Liver (tissue), 9 donors: ENCODE results near the gene NRF1. TPM values are rescaled to one million over a fixed set of nuclear protein-coding genes. Genes with fewer than 3 reads are reported as not detected.

ENCODE experiments used
- DNase-seq: peaks from one replicate; pipeline ENCODE4 v3.0.0-alpha.2; 2017; ENCODE audit warnings: low spot score
- H3K27ac ChIP-seq, 2 donors: one replicate each; pipeline ENCODE4 v1.7.0; 2013; ENCODE audit warnings: inconsistent platforms in 2 of 2, low read length in 2 of 2, control low read depth in 1 of 2, low read depth in 1 of 2, mild to moderate bottlenecking in 1 of 2
- H3K27me3 ChIP-seq, 4 donors: one replicate each; pipeline versions ENCODE4 v1.6.1 to v1.7.0; 2013; ENCODE audit warnings: low read length in 3 of 4, inconsistent platforms in 1 of 4, mild to moderate bottlenecking in 1 of 4, moderate library complexity in 1 of 4; ENCODE audit not compliant: control insufficient read depth in 4 of 4, insufficient read depth in 4 of 4
- H3K36me3 ChIP-seq, 4 donors: one replicate each; pipeline versions ENCODE4 v1.6.1 to v1.7.0; 2013; ENCODE audit warnings: low read length in 3 of 4, mild to moderate bottlenecking in 3 of 4, low read depth in 1 of 4, moderate library complexity in 1 of 4; ENCODE audit not compliant: control insufficient read depth in 4 of 4, insufficient read depth in 3 of 4
- H3K4me1 ChIP-seq, 4 donors: one replicate each; pipeline versions ENCODE4 v1.6.1 to v1.7.0; 2013; ENCODE audit warnings: low read length in 3 of 4, mild to moderate bottlenecking in 3 of 4, moderate library complexity in 1 of 4; ENCODE audit not compliant: control insufficient read depth in 4 of 4, insufficient read depth in 4 of 4
- H3K4me3 ChIP-seq, 3 donors: one replicate each; pipeline versions ENCODE4 v1.6.1 to v1.7.0; 2013; ENCODE audit warnings: low read length in 3 of 3, control low read depth in 1 of 3, low read depth in 1 of 3, mild to moderate bottlenecking in 1 of 3
- H3K9ac ChIP-seq, 2 donors: one replicate each; pipeline ENCODE4 v1.7.0; 2013; ENCODE audit warnings: low read length in 2 of 2, mild to moderate bottlenecking in 2 of 2, moderate library complexity in 2 of 2, control low read depth in 1 of 2, low read depth in 1 of 2
- H3K9me3 ChIP-seq, 4 donors: one replicate each; pipeline versions ENCODE4 v1.6.1 to v1.7.0; 2013; ENCODE audit warnings: low read length in 3 of 4; ENCODE audit not compliant: control insufficient read depth in 4 of 4
- EGR1 ChIP-seq, 2 donors: IDR thresholded peaks; 2 replicates each; pipeline ENCODE4 v1.6.1; 2016 to 2018; ENCODE audit warnings: antibody characterized with exemption in 2 of 2, low read depth in 2 of 2
- FOXA1 ChIP-seq: IDR thresholded peaks from 2 replicates; pipeline ENCODE4 v1.6.1; 2016; ENCODE audit warnings: antibody characterized with exemption
- FOXA2 ChIP-seq: IDR thresholded peaks from 2 replicates; pipeline ENCODE4 v1.6.1; 2016; ENCODE audit warnings: antibody characterized with exemption
- GABPA ChIP-seq, 2 donors: IDR thresholded peaks in 1 of 2; conservative IDR thresholded peaks in 1 of 2; 2 replicates each; pipeline ENCODE4 v1.6.1; 2016; ENCODE audit warnings: antibody characterized with exemption in 2 of 2, mild to moderate bottlenecking in 1 of 2, moderate library complexity in 1 of 2
- HNF4A ChIP-seq, 2 donors: conservative IDR thresholded peaks; 2 replicates each; pipeline ENCODE4 v1.6.1; 2016; ENCODE audit warnings: antibody characterized with exemption in 2 of 2, mild to moderate bottlenecking in 2 of 2
- HNF4G ChIP-seq: IDR thresholded peaks from 2 replicates; pipeline ENCODE4 v1.6.1; 2016; ENCODE audit warnings: antibody characterized with exemption
- JUND ChIP-seq, 2 donors: IDR thresholded peaks; 2 replicates each; pipeline ENCODE4 v1.6.1; 2016; ENCODE audit warnings: antibody characterized with exemption in 2 of 2
- NR2F2 ChIP-seq: IDR thresholded peaks from 2 replicates; pipeline ENCODE4 v1.6.1; 2016; ENCODE audit warnings: antibody characterized with exemption
- RAD21 ChIP-seq, 2 donors: IDR thresholded peaks; 2 replicates each; pipeline ENCODE4 v1.6.1; 2016; ENCODE audit warnings: antibody characterized with exemption in 2 of 2, mild to moderate bottlenecking in 2 of 2
- RXRA ChIP-seq, 2 donors: IDR thresholded peaks; 2 replicates each; pipeline ENCODE4 v1.6.1; 2017 to 2018; ENCODE audit warnings: antibody characterized with exemption in 2 of 2, mild to moderate bottlenecking in 1 of 2
- TAF1 ChIP-seq: conservative IDR thresholded peaks from 2 replicates; pipeline ENCODE4 v1.6.1; 2016; ENCODE audit warnings: antibody characterized with exemption, mild to moderate bottlenecking
- YY1 ChIP-seq: IDR thresholded peaks from 2 replicates; pipeline ENCODE4 v1.6.1; 2016; ENCODE audit warnings: antibody characterized with exemption, mild to moderate bottlenecking
- WGBS: extraction: QIAGEN DNeasy Blood & Tissue Kit; methylation state at CpG from one replicate; pipeline ENCODE4 v1.1.7; 2013; 5-methylcytosine and 5-hydroxymethylcytosine counted together
- polyA plus RNA-seq, 2 donors: library from polyadenylated mRNA; stranded (reverse) in 1 of 2; unstranded in 1 of 2; fragments of 200-250 nt in 1 of 2; fragments of >200 nt in 1 of 2; fragmentation: Nextera tagmentation in 1 of 2; extraction: Ambion mirVana in 1 of 2; gene quantifications; one replicate each; pipeline versions ENCODE4 v1.2.1 to v1.2.3, GENCODE V29; 2013 to 2015
- total RNA-seq, 2 donors: library from RNA; depleted of rRNA; stranded (reverse); fragments of >200 nt; gene quantifications; one replicate each; pipeline ENCODE4 v1.2.3, GENCODE V29; 2014
- TF ChIP-seq, protein P1 (sequence below): IDR thresholded peaks from 2 replicates; pipeline ENCODE4 v1.6.1; 2016; ENCODE audit warnings: antibody characterized with exemption, mild to moderate bottlenecking
- TF ChIP-seq, protein P2 (sequence below): IDR thresholded peaks from 2 replicates; pipeline ENCODE4 v1.6.1; 2016; ENCODE audit warnings: antibody characterized with exemption
- TF ChIP-seq, protein P3 (sequence below): IDR thresholded peaks from 2 replicates; pipeline ENCODE4 v1.6.1; 2016; ENCODE audit warnings: antibody characterized with exemption
- TF ChIP-seq, protein P4 (sequence below): fragments of 150-350 bp; IDR thresholded peaks from 2 replicates; pipeline ENCODE4 v1.5.1; 2017; ENCODE audit warnings: improper control_type of control experiment, low read depth, low read length; ENCODE audit not compliant: missing input control
- donor health status: healthy.
- donor health status: healthy.
- donor health status: healthy.
- donor health status: healthy.
- donor health status: healthy.

Gene NRF1
- total and polyA plus RNA-seq, 4 donors, result 1.3 to 14.8 (median 5.3) TPM

DNA sequence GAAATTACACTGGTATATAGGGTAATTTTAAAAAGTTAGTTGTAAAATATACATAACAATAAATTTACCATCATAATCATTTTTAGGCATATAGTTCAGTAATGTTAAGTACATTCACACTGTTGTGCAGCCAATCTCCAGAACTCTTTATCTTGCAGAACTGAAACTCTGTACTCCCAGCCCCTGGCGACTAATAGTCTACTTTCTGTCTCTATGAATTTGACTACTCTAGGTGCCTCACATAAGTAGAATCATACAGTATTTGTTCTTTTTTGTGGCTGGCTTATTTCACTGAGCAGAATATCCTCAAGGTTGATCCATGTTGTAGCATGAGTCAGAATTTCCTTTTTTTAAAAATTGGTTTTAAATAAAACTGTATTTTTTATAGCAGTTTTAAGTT is 41.4 kb downstream of the NRF1 start:
- H3K36me3 ChIP-seq, result peaks cover 0 to 9% (median 4%) of the 10 kb centered on the region in 4 donors
- no peak for DNase-seq
- WGBS, result 91% methylated on average over 1 of the region's 1 CpG

DNA sequence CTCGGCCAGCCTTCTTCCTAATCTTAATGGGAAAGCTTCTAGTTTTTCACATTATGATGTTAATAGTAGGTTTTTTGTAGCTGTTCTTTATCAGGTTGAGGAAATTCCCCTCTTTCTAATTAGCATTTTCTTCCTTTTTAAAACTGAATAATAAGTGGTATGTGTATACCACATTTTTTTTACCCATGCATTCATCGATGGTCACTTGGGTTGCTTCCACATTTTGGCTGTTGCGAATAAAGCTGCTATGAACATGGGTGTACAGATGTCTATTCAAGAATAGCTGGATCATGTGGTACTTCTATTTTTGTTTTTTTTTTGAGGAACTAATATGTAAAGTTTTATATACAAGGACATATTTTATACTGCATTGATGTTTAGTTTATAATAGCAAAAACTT is 44.3 kb downstream of the NRF1 start:
- no peak for TF ChIP-seq HNF4G
- no peak for TF ChIP-seq FOXA2
- TF ChIP-seq JUND (IDR thresholded peaks at IDR 0.05), result no peak
- no peak for TF ChIP-seq RAD21 (IDR thresholded peaks at IDR 0.05)
- TF ChIP-seq HNF4A (conservative IDR thresholded peaks at IDR 0.05), result no peak
- TF ChIP-seq EGR1 (IDR thresholded peaks at IDR 0.05; ENCODE audit: low read depth in 2 of 2), result no peak
- TF ChIP-seq NR2F2, result no peak
- no peak for TF ChIP-seq RXRA (IDR thresholded peaks at IDR 0.05)
- TF ChIP-seq, protein P1, sequence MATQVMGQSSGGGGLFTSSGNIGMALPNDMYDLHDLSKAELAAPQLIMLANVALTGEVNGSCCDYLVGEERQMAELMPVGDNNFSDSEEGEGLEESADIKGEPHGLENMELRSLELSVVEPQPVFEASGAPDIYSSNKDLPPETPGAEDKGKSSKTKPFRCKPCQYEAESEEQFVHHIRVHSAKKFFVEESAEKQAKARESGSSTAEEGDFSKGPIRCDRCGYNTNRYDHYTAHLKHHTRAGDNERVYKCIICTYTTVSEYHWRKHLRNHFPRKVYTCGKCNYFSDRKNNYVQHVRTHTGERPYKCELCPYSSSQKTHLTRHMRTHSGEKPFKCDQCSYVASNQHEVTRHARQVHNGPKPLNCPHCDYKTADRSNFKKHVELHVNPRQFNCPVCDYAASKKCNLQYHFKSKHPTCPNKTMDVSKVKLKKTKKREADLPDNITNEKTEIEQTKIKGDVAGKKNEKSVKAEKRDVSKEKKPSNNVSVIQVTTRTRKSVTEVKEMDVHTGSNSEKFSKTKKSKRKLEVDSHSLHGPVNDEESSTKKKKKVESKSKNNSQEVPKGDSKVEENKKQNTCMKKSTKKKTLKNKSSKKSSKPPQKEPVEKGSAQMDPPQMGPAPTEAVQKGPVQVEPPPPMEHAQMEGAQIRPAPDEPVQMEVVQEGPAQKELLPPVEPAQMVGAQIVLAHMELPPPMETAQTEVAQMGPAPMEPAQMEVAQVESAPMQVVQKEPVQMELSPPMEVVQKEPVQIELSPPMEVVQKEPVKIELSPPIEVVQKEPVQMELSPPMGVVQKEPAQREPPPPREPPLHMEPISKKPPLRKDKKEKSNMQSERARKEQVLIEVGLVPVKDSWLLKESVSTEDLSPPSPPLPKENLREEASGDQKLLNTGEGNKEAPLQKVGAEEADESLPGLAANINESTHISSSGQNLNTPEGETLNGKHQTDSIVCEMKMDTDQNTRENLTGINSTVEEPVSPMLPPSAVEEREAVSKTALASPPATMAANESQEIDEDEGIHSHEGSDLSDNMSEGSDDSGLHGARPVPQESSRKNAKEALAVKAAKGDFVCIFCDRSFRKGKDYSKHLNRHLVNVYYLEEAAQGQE, result no peak
- TF ChIP-seq YY1, result no peak
- no peak for TF ChIP-seq FOXA1
- TF ChIP-seq, protein P2, sequence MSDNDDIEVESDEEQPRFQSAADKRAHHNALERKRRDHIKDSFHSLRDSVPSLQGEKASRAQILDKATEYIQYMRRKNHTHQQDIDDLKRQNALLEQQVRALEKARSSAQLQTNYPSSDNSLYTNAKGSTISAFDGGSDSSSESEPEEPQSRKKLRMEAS, result no peak
- TF ChIP-seq TAF1, result no peak
- no peak for TF ChIP-seq GABPA (IDR thresholded peaks at IDR 0.05 in 1 of 2, conservative IDR thresholded peaks at IDR 0.05 in 1 of 2)
- TF ChIP-seq, protein P3, sequence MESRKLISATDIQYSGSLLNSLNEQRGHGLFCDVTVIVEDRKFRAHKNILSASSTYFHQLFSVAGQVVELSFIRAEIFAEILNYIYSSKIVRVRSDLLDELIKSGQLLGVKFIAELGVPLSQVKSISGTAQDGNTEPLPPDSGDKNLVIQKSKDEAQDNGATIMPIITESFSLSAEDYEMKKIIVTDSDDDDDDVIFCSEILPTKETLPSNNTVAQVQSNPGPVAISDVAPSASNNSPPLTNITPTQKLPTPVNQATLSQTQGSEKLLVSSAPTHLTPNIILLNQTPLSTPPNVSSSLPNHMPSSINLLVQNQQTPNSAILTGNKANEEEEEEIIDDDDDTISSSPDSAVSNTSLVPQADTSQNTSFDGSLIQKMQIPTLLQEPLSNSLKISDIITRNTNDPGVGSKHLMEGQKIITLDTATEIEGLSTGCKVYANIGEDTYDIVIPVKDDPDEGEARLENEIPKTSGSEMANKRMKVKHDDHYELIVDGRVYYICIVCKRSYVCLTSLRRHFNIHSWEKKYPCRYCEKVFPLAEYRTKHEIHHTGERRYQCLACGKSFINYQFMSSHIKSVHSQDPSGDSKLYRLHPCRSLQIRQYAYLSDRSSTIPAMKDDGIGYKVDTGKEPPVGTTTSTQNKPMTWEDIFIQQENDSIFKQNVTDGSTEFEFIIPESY, result no peak
- TF ChIP-seq, protein P4, sequence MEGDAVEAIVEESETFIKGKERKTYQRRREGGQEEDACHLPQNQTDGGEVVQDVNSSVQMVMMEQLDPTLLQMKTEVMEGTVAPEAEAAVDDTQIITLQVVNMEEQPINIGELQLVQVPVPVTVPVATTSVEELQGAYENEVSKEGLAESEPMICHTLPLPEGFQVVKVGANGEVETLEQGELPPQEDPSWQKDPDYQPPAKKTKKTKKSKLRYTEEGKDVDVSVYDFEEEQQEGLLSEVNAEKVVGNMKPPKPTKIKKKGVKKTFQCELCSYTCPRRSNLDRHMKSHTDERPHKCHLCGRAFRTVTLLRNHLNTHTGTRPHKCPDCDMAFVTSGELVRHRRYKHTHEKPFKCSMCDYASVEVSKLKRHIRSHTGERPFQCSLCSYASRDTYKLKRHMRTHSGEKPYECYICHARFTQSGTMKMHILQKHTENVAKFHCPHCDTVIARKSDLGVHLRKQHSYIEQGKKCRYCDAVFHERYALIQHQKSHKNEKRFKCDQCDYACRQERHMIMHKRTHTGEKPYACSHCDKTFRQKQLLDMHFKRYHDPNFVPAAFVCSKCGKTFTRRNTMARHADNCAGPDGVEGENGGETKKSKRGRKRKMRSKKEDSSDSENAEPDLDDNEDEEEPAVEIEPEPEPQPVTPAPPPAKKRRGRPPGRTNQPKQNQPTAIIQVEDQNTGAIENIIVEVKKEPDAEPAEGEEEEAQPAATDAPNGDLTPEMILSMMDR, result no peak
- no peaks in the 10 kb centered on the region for H3K27me3 ChIP-seq
- 88% methylated on average over 3 of the region's 3 CpGs for WGBS
- H3K4me3 ChIP-seq, result no peak overlapping the region
- no peak for DNase-seq
- no peaks in the 10 kb centered on the region for H3K4me1 ChIP-seq
- H3K9ac ChIP-seq, result no peak overlapping the region
- peaks cover 3 to 19% (median 12%) of the 10 kb centered on the region in 4 donors for H3K36me3 ChIP-seq
- no peak overlapping the region for H3K27ac ChIP-seq
- no peaks in the 10 kb centered on the region for H3K9me3 ChIP-seq

More for the DNA sequence above, 41.4 kb downstream of the NRF1 start:
- no peak overlapping the region for H3K27ac ChIP-seq
- TF ChIP-seq HNF4A (conservative IDR thresholded peaks at IDR 0.05) (no peak), FOXA2 (no peak), JUND (IDR thresholded peaks at IDR 0.05) (no peak), TAF1 (no peak), EGR1 (IDR thresholded peaks at IDR 0.05; ENCODE audit: low read depth in 2 of 2) (no peak), NR2F2 (no peak), YY1 (no peak)
- TF ChIP-seq, protein P4, result no peak
- no peaks in the 10 kb centered on the region for H3K9me3 ChIP-seq
- H3K27me3 ChIP-seq, result no peaks in the 10 kb centered on the region
- no peaks in the 10 kb centered on the region for H3K4me1 ChIP-seq
- H3K9ac ChIP-seq, result no peak overlapping the region
- no peak overlapping the region for H3K4me3 ChIP-seq
